ENCODE measurements around the gene MGME1. TPM values are rescaled to one million over a fixed set of nuclear protein-coding genes. Genes with fewer than 3 reads are reported as not detected.

MGME1 gene
- total RNA-seq, 2 experiments from 2014 or later, result 28.7 to 30.6 TPM

DNA sequence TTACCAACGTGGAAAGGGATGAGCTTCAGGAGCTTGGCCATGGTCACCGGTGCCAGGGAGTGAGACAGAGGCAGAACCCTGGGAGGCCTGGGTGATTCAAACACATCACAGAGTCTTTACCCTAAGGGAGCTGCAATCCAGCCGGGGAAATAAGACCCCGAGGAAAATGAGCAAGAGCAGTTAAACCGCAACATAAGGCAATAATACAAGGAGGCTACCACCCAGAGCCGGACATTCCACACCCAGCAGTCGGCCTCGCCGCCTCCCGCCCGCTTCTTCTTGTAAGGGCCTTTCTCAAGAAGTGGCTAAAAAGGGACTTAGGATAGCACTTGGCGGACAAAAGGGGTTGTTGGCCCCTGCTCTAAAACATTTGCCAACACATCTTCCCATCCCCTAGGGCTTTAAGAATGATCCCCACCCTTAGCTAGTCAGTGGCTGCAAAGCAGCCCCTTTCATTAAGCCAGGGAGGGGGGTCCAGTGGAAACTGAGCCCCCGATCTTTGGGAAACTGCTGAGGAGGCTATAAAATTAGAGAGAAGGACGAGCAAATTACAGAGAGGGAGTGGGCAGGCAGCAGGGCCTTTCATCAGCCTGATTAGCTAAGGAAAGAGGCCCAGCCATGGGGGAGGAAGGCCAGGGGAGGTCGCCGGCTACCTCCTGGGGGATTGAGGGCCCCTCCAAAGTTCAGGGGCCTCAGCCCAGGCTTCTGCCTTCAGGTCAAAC lies 34.5 kb upstream of the MGME1 start:
- peaks cover 2% of the 10 kb centered on the region for H3K27me3 Mint-ChIP-seq (ENCODE audit: low read depth)
- no peak overlapping the region for H3K4me3 Mint-ChIP-seq
- H3K27ac Mint-ChIP-seq, result no peak overlapping the region
- CTCF ChIA-PET, result no interaction called here
- no peaks in the 10 kb centered on the region for H3K36me3 Mint-ChIP-seq (ENCODE audit: low read depth)
- intact Hi-C loops (cut with micrococcal nuclease), result no loop called here
- peaks cover 3% of the 10 kb centered on the region for H3K9me3 Mint-ChIP-seq
- H3K4me1 Mint-ChIP-seq (ENCODE audit: low read depth), result no peaks in the 10 kb centered on the region
- no peak for DNase-seq

DNA sequence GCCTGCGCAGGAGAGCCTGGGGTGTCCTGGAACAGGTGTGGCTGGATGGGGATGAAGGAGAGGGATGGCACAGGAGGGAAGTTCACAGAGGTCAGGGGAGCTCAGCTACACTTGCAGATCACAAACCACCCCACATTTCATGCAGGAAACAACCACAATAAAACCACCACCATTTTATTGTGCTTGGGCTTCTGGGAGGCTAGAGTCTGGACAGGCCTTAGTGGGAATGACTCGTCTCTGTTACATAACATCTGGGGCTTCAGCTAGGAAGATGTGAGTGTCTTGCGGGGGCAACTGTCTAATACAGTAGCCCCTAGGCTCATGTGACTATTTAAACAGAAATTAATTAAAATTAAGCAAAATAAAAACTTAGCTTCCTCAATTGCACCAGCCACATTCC lies 33.6 kb upstream of the MGME1 start:
- Mint-ChIP-seq H3K27me3 (ENCODE audit: low read depth) (peaks cover 1% of the 10 kb centered on the region), H3K27ac (no peak overlapping the region), H3K36me3 (ENCODE audit: low read depth) (no peaks in the 10 kb centered on the region), H3K9me3 (peaks cover 3% of the 10 kb centered on the region), H3K4me3 (no peak overlapping the region), H3K4me1 (ENCODE audit: low read depth) (peaks cover 6% of the 10 kb centered on the region)
- intact Hi-C loops (cut with micrococcal nuclease), result no loop called here
- DNase-seq, result no peak
- CTCF ChIA-PET, result interaction anchor here (1.7 kb wide), 1 partner anchor 9 kb away, joined by 4 read pairs; no protein-coding TSS in a partner anchor

DNA sequence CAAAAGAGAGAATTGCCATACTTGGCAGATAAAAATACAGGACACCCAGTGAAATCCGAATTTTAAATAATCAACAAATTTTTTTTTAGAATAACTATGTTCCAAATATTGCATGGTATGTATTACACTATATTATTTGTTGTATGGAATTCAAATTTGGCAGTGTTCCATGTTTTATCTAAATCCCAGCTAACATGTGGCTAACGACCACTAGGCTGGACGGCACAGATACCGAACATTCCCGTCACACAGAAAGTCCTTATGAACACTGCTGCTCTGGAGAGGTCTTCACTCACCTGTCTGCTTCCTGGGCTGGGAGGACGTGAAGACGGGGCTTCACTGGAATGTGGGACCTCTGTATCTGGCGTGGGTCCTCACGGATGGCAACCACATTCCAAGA lies 33.1 kb upstream of the MGME1 start:
- Mint-ChIP-seq H3K27me3 (ENCODE audit: low read depth) (no peaks in the 10 kb centered on the region), H3K36me3 (ENCODE audit: low read depth) (no peaks in the 10 kb centered on the region), H3K9me3 (peaks cover 3% of the 10 kb centered on the region), H3K27ac (no peak overlapping the region), H3K4me1 (ENCODE audit: low read depth) (peaks cover 10% of the 10 kb centered on the region), H3K4me3 (no peak overlapping the region)
- CTCF ChIA-PET, result interaction anchor here (1.0 to 1.7 kb wide), 2 partner anchors 9 to 50 kb away, joined by 4 read pairs; no protein-coding TSS in a partner anchor
- DNase-seq, result no peak
- intact Hi-C loops (cut with micrococcal nuclease), result no loop called here

DNA sequence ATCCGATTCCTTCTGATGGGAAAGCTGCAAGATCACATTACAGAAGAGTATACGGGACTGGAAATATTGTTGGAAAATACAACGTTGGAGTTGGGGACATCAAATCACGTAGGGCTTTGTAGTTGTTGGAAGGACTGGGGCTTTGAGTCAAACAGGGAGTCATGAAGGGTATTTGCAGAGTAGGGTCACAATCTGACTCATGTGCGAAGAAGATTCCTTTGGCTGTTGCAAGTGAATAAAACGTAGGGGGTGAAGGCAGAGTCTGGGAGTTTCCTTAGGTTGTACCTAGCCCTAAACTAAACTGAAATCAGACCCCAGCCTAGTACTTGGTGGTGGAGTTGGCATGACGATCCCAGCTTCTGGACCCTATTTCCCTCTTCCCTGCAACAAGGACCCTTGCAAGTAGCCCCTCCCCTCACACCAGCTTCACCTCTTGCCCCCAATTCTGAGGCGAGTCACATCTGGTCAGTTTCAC lies 32.5 kb upstream of the MGME1 start:
- CTCF ChIA-PET, result interaction anchor here (0.7 to 2.7 kb wide), 4 partner anchors 10 to 430 kb away, joined by 3 to 8 read pairs (median 4); partner anchors contain the start of genes KAT14 and PET117
- intact Hi-C loops (cut with micrococcal nuclease), result no loop called here
- Mint-ChIP-seq H3K27ac (no peak overlapping the region), H3K9me3 (peaks cover 2% of the 10 kb centered on the region), H3K4me3 (no peak overlapping the region), H3K27me3 (ENCODE audit: low read depth) (no peaks in the 10 kb centered on the region), H3K36me3 (ENCODE audit: low read depth) (peaks cover 2% of the 10 kb centered on the region), H3K4me1 (ENCODE audit: low read depth) (peaks cover 12% of the 10 kb centered on the region)
- DNase-seq, result no peak

DNA sequence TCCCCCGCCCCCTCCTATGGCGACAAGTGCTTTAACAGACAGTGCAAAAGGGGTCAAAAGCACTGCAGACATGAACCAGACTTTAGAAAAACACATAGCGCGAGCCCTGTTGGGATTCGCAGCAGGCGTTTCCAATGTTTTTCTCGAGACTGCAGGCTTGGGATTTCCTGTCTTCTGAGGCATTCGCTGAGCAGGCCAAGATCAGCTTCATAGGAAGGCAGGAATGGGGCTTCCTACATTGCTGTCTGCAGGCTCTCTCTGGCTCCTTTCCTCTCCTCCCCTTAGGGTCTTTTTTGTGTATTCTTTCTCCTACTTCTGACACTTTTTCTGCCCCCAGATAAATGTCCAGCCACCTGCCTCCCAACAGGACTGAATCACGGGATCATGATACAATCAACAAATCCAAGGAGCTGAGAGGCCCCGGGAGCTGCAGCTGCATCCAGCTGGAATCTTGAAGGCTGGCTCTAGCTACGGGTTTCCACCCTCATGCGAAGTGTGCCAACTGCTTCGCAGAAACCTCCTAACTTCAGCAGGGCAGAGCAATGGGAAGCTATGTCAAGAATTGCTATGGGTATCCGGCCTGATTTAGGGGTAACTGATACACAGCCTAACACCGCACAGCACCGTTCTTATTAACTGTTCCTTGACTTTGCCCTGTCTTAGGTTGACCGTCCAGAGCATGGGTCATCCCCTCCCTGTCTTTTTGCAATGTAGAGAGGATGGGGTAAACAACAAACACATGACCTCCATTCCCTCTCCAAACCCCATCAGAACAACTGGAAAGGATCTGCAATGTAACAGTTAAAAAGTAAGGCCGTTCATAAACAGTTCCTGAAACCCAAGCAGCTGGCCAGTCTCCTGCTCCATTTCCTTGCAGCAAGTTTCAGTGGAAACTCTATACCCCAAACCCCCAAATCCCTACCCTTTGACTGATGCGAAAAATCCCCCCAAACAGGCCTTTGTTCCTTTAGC lies 31.8 kb upstream of the MGME1 start:
- no peak overlapping the region for H3K4me3 Mint-ChIP-seq
- intact Hi-C loops (cut with micrococcal nuclease), result no loop called here
- peaks cover 5% of the 10 kb centered on the region for H3K36me3 Mint-ChIP-seq (ENCODE audit: low read depth)
- no peak overlapping the region for H3K27ac Mint-ChIP-seq
- no peaks in the 10 kb centered on the region for H3K27me3 Mint-ChIP-seq (ENCODE audit: low read depth)
- DNase-seq, result no peak
- no peaks in the 10 kb centered on the region for H3K9me3 Mint-ChIP-seq
- peaks cover 12% of the 10 kb centered on the region for H3K4me1 Mint-ChIP-seq (ENCODE audit: low read depth)
- CTCF ChIA-PET, result interaction anchor here (0.7 to 2.7 kb wide), 8 partner anchors 12 to 431 kb away, joined by 3 to 8 read pairs (median 3); partner anchors contain the start of genes KAT14, PET117 and RRBP1

DNA sequence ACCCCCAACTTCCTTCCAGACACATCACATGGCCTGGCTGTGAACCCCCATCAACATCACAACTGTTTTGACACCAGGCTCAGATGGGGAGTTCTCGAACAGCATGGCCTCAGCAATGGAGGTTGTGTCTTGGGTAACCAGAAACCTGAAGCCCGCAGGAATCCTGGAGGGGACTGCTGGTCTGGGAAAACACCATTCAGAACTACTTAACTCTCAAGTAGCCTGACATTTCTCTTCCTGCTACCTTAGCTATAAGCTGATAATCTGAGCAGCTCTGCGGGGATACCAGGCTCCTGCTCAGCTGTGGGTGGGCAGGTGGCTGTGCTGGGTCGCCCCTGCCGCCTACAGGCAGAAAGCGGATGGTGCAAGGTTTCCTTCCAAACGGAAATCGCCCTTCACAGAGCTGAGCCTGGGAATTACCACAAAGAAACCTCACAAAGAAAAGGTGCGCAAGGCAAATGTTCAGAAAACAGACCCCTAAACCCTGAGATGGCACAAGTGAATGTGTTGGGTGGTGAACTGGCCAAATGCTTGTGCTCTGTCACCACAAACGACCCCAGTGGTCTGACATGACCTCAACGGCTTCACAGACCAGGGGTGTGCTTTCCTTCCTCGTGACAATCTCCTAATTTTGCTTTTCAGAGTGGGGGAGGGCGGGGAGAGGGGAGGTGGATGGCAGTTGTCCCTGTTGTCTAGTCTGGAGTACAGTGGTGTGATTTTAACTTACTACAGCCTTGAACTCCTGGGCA lies 29.8 kb upstream of the MGME1 start:
- H3K27me3 Mint-ChIP-seq (ENCODE audit: low read depth), result no peaks in the 10 kb centered on the region
- peak; percentile 69 for DNase-seq
- CTCF ChIA-PET, result interaction anchor here (0.6 to 2.7 kb wide), 11 partner anchors 10 to 897 kb away, joined by 3 to 8 read pairs (median 4); partner anchors contain the start of gene RRBP1
- H3K36me3 Mint-ChIP-seq (ENCODE audit: low read depth), result peaks cover 19% of the 10 kb centered on the region
- intact Hi-C loops (cut with micrococcal nuclease), result loop anchor here (1.0 kb wide), 2 partner anchors 57 to 434 kb away; no protein-coding TSS in a partner anchor
- peaks cover 12% of the 10 kb centered on the region for H3K4me1 Mint-ChIP-seq (ENCODE audit: low read depth)
- H3K9me3 Mint-ChIP-seq, result no peaks in the 10 kb centered on the region
- no peak overlapping the region for H3K4me3 Mint-ChIP-seq
- no peak overlapping the region for H3K27ac Mint-ChIP-seq

DNA sequence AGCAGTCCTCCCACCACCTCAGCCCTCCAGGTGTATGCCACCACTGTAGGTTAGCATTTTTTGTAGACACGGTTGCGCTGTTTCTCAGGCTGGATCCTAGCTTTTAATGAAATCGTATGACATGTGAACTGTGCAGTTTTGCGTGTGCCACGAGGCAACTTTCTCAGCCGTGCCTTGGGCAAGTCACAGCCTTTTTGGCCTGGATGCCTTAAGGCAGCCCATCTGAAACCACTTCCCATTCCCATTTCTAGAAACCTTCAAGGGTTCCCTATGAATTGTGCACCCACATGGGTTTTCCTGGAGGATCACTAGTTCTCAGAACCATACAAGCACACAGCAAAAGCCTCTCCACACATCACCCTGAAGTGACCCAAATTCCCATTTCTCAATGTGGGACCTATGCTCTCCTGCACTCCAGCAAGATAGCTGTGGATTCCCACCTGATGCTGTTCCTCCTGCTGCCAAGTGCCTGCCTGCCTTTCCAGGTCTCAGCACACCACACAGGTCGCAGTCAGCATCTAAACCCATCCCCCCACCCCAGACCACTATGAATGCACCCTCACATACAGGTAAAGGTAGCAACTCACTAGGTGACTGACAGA lies 29.1 kb upstream of the MGME1 start:
- H3K27me3 Mint-ChIP-seq (ENCODE audit: low read depth), result no peaks in the 10 kb centered on the region

DNA sequence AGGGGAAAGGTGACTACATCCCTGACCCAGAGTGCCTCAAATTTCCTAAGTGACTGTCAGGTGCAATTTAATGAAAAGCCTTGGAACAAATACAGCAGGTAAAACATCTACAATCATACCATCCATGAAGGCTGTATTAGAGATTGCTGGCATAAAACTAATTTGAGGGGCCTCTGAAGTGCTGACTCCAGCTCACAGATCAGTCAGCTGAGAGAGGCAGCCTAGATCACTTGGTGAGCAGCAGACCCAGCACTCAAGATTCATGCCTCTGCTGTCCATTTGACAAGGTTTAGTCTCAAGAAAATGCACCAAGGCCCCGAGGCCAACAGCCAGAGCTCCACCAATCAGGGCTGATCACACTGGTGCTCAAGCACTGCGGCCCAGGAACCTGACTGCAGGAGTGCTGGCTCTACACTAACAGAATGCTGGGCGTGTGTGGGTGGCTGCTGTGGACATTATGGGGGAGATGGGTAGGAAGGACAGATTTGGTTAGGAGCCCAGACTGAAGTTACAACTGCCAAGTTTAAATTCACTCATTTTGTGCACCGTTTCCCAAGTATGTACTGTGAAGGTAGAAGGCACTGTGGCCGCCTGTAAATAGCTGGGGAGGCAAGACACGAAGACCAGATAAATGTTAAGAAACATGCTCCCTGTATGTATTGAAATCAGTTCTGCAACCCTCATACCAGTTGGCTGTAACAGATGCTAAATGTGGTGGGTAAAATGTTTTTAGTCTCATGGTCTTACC lies 28.4 kb upstream of the MGME1 start:
- Mint-ChIP-seq H3K9me3 (no peaks in the 10 kb centered on the region), H3K27me3 (ENCODE audit: low read depth) (no peaks in the 10 kb centered on the region), H3K36me3 (ENCODE audit: low read depth) (peaks cover 26% of the 10 kb centered on the region), H3K4me3 (no peak overlapping the region), H3K4me1 (ENCODE audit: low read depth) (peaks cover 12% of the 10 kb centered on the region), H3K27ac (no peak overlapping the region)
- DNase-seq, result no peak
- intact Hi-C loops (cut with micrococcal nuclease), result no loop called here
- CTCF ChIA-PET, result no interaction called here

More for the DNA sequence above, 29.1 kb upstream of the MGME1 start:
- no peak overlapping the region for H3K27ac Mint-ChIP-seq
- no peak for DNase-seq
- peaks cover 12% of the 10 kb centered on the region for H3K4me1 Mint-ChIP-seq (ENCODE audit: low read depth)
- CTCF ChIA-PET, result interaction anchor here (0.6 to 1.5 kb wide), 5 partner anchors 19 to 897 kb away, joined by 3 to 8 read pairs (median 4); no protein-coding TSS in a partner anchor
- no peaks in the 10 kb centered on the region for H3K9me3 Mint-ChIP-seq
- peaks cover 21% of the 10 kb centered on the region for H3K36me3 Mint-ChIP-seq (ENCODE audit: low read depth)
- H3K4me3 Mint-ChIP-seq, result no peak overlapping the region
- intact Hi-C loops (cut with micrococcal nuclease), result loop anchor here (1.0 kb wide), 2 partner anchors 57 to 434 kb away; no protein-coding TSS in a partner anchor

DNA sequence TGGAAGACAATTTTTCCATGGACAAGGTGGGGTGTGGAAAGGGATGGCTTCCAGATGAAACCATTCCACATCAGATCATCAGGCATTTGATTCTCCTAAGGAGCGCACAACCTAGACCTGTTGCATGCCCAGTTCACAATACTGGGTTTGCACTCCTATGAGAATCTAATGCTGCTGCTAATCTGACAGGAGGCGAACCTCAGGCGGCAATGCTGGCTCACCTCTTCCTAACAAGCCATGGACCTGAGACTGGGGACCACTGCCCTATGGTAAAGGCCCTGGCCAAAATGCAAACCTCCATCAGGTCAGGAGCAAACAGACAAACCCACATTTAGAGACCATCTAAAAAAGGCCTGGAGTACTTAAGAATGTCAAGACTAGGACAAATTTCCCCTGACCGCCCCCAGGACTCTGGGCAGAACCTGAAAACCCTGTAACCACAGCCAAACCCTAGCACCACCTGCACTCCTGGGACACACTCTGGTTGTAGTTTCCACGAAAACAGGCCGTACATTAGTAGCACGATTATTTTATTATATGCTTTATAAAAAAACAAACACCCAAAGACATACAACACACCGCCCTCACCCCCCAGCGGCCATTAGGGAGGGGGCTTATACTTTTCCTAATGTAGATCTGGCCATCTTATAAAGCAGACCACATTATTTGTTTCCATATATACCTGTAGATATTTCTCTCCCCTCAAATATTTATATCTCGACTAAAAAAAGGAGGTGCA lies 27.6 kb upstream of the MGME1 start:
- Mint-ChIP-seq H3K27ac (no peak overlapping the region), H3K4me1 (ENCODE audit: low read depth) (peaks cover 12% of the 10 kb centered on the region), H3K4me3 (no peak overlapping the region), H3K27me3 (ENCODE audit: low read depth) (no peaks in the 10 kb centered on the region), H3K9me3 (no peaks in the 10 kb centered on the region), H3K36me3 (ENCODE audit: low read depth) (peaks cover 32% of the 10 kb centered on the region)
- no peak for DNase-seq
- intact Hi-C loops (cut with micrococcal nuclease), result no loop called here
- CTCF ChIA-PET, result no interaction called here

DNA sequence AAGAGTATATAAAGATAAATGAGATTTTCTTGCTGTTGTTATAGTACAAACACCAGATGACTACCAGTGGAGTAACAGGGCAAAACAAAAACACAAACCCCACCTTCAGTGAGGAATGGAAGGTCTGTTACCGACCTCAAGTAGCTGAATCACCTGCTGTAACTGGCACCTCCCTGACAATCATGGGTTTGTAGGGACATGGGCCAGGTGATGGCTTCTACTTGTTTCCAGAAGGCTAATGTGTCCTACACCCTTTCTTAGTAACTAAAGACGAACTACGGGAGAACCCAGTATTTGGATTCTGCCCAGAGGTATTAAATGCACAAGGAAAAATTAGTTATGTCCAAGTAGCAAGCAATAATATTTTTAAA lies 27.0 kb upstream of the MGME1 start:
- Mint-ChIP-seq H3K36me3 (ENCODE audit: low read depth) (peaks cover 37% of the 10 kb centered on the region), H3K27ac (no peak overlapping the region), H3K9me3 (no peaks in the 10 kb centered on the region), H3K4me1 (ENCODE audit: low read depth) (peaks cover 12% of the 10 kb centered on the region), H3K27me3 (ENCODE audit: low read depth) (no peaks in the 10 kb centered on the region), H3K4me3 (no peak overlapping the region)
- intact Hi-C loops (cut with micrococcal nuclease), result no loop called here
- no peak for DNase-seq
- CTCF ChIA-PET, result interaction anchor here (0.9 kb wide), 1 partner anchor 42 kb away, joined by 3 read pairs; no protein-coding TSS in a partner anchor
